ENCODE measurements around the gene MAML3. TPM values are rescaled to one million over a fixed set of nuclear protein-coding genes. Genes with fewer than 3 reads are reported as not detected.

The MAML3 gene
- total RNA-seq, 2 donors from 2014 or later: 29.2 to 32.2 TPM

DNA sequence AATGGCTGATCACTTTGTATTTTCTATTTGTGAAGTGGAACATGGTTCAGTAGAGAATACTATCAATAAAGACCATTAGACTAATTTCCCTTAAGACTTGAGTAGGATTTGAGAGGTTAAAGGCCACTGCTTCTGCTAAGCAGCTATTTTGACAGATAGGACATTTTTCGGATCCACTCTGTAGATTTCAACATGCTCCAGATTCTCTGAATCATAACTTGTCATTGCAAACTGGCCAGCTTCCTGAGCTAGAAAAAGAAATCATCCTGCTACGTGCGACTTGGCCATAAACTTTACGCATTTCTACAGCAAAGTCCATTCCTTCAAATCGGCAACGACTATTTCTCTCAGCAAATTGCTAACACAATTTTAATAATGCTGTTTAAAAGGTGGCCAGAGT lies 433.2 kb downstream of the MAML3 start:
- DNase-seq: no peak
- H3K9ac ChIP-seq (ENCODE audit: extremely low read depth, low read length, poor library complexity, severe bottlenecking): no peak overlapping the region
- Mint-ChIP-seq H3K36me3 (ENCODE audit: low read depth) (peaks cover 41% of the 10 kb centered on the region), H3K27me3 (ENCODE audit: insufficient read depth) (no peaks in the 10 kb centered on the region), H3K4me1 (peaks cover 18% of the 10 kb centered on the region), H3K27ac (no peak overlapping the region), H3K9me3 (no peaks in the 10 kb centered on the region), H3K4me3 (no peak overlapping the region)
- no peak overlapping the region for H3K27ac ChIP-seq (ENCODE audit: low read depth, low read length)
- no peak for TF ChIP-seq CTCF (conservative IDR thresholded peaks at IDR 0.05)
- no peak overlapping the region for H3K4me3 ChIP-seq (ENCODE audit: low read length)
- no peaks in the 10 kb centered on the region for H3K4me1 ChIP-seq (ENCODE audit: control insufficient read depth, insufficient read depth, low read length)
- no peaks in the 10 kb centered on the region for H3K27me3 ChIP-seq (ENCODE audit: control insufficient read depth, insufficient read depth, low read length, poor library complexity, severe bottlenecking)
- no peaks in the 10 kb centered on the region for H3K9me3 ChIP-seq (ENCODE audit: control insufficient read depth, low read length)
- WGBS, 2 experiments (ENCODE audit: insufficient coverage in 1 of 2, insufficient read length in 1 of 2): 98% methylated on average over 6 of the region's 6 CpGs
- peaks cover 95% of the 10 kb centered on the region for H3K36me3 ChIP-seq (ENCODE audit: control insufficient read depth, insufficient read depth, low read length)

DNA sequence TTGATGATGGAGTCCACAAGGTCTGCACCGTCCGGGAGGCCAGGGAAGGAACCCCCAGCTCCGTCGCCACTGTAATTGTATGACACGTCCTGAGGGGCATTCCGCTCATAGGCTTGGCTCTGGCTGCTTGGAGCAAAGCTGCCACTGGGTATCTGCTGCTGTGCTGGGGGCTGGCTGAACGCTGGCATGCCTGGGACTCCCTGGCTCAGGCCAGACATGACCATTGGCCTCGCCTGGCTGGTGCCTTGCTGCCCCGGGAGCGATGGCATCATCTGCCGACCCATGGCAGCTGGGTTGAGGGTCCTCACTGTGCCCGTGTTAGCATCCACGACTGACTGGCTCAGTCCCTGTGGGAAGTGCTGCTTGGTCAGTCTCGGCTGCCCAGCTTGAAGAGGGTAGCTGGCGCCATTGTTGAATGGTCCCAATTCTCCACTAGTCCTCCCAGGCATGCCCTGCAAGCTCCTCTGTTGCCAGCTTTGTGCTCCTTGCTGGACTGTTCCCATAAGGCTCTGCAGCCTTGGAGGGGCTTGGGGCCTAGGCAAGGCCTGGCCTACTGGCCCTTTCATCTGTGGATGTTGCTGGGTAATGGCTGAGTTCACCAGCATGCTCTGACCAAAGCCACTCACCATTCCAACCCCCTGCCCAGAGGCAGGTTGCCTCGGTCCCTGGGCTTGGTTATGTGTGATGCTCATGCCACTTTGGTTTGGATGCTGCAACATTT lies 434.4 kb downstream of the MAML3 start:
- Histone ChIP-seq H3K4me3 (ENCODE audit: low read length) (no peak overlapping the region), H3K36me3 (ENCODE audit: control insufficient read depth, insufficient read depth, low read length) (peaks cover 95% of the 10 kb centered on the region), H3K9ac (ENCODE audit: extremely low read depth, low read length, poor library complexity, severe bottlenecking) (no peak overlapping the region), H3K27me3 (ENCODE audit: control insufficient read depth, insufficient read depth, low read length, poor library complexity, severe bottlenecking) (no peaks in the 10 kb centered on the region), H3K27ac (ENCODE audit: low read depth, low read length) (no peak overlapping the region), H3K9me3 (ENCODE audit: control insufficient read depth, low read length) (no peaks in the 10 kb centered on the region), H3K4me1 (ENCODE audit: control insufficient read depth, insufficient read depth, low read length) (no peaks in the 10 kb centered on the region)
- no peak for DNase-seq
- Mint-ChIP-seq H3K27ac (no peak overlapping the region), H3K36me3 (ENCODE audit: low read depth) (peaks cover 39% of the 10 kb centered on the region), H3K27me3 (ENCODE audit: insufficient read depth) (no peaks in the 10 kb centered on the region), H3K9me3 (no peaks in the 10 kb centered on the region), H3K4me3 (no peak overlapping the region), H3K4me1 (peaks cover 26% of the 10 kb centered on the region)
- TF ChIP-seq CTCF (conservative IDR thresholded peaks at IDR 0.05): no peak
- WGBS, 2 experiments (ENCODE audit: insufficient coverage in 1 of 2, insufficient read length in 1 of 2): 94 to 97% methylated on average over 6 to 16 of the region's 16 CpGs

DNA sequence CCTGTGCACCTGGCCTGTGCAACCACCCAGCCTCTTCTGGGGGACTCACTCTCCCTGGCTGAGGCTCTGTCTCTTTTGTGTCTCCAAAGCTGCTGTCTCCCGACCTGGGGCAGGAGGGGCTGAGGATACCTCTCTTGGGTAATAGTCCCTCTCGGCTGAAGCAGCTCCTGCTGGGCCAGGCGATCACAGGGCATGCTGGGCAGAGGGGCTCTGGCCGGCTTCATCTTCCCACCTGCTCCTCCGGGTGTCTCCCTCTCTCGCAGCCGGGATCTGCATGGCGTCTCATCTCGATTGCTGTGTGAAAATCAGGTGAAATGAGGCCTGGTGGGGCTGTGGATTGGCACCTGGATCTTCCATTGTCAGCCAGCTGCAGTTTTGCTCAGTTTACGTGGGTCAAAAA lies 435.2 kb downstream of the MAML3 start:
- Histone ChIP-seq H3K9me3 (ENCODE audit: control insufficient read depth, low read length) (no peaks in the 10 kb centered on the region), H3K4me3 (ENCODE audit: low read length) (no peak overlapping the region), H3K27ac (ENCODE audit: low read depth, low read length) (no peak overlapping the region), H3K27me3 (ENCODE audit: control insufficient read depth, insufficient read depth, low read length, poor library complexity, severe bottlenecking) (no peaks in the 10 kb centered on the region), H3K4me1 (ENCODE audit: control insufficient read depth, insufficient read depth, low read length) (no peaks in the 10 kb centered on the region), H3K36me3 (ENCODE audit: control insufficient read depth, insufficient read depth, low read length) (peaks cover 95% of the 10 kb centered on the region), H3K9ac (ENCODE audit: extremely low read depth, low read length, poor library complexity, severe bottlenecking) (no peak overlapping the region)
- Mint-ChIP-seq H3K36me3 (ENCODE audit: low read depth) (peaks cover 45% of the 10 kb centered on the region), H3K27me3 (ENCODE audit: insufficient read depth) (no peaks in the 10 kb centered on the region), H3K4me1 (peaks cover 33% of the 10 kb centered on the region), H3K27ac (peak overlapping the region; percentile 25), H3K4me3 (no peak overlapping the region), H3K9me3 (no peaks in the 10 kb centered on the region)
- WGBS, 2 experiments (ENCODE audit: insufficient coverage in 1 of 2, insufficient read length in 1 of 2): 88% methylated on average over 4 to 10 of the region's 10 CpGs
- no peak for DNase-seq
- TF ChIP-seq CTCF (conservative IDR thresholded peaks at IDR 0.05): no peak
